Thoracic aorta (tissue), 2 donors: Measurements from ENCODE around the gene ZNF506. TPM values are rescaled to one million over a fixed set of nuclear protein-coding genes. Genes with fewer than 3 reads are reported as not detected.
A peak's percentile ranks its signal among the peaks of the same experiment; 100 is the strongest.
"Not testable (repeated sequence)": the region's sequence is repeated elsewhere in the genome, so short reads cannot be mapped to it uniquely, and the experiment has no call there.

ENCODE experiments used
- ATAC-seq: fragments of 150-250 bp; one replicate; pipeline ENCODE4 v1.8.0; 2017; ENCODE audit warnings: low read depth; ENCODE audit not compliant: insufficient number of reproducible peaks, low FRiP score
- DNase-seq: peaks from one replicate; pipeline ENCODE4 v3.0.0-alpha.2; 2020; ENCODE audit warnings: low spot score
- H3K27ac ChIP-seq, 2 donors: fragments of 200-600 bp; sonication (generic); 1 replicate in 1 of 2; 2 replicates in 1 of 2; pipeline ENCODE4 v1.5.1; 2016; ENCODE audit warnings: mild to moderate bottlenecking in 2 of 2, moderate library complexity in 2 of 2
- H3K27me3 ChIP-seq: fragments of 200-600 bp; sonication (generic); replicated peaks from 2 replicates; pipeline ENCODE4 v1.6.0; 2016; ENCODE audit warnings: mild to moderate bottlenecking; ENCODE audit not compliant: insufficient read depth
- H3K36me3 ChIP-seq: fragments of 200-600 bp; sonication (generic); one replicate; pipeline ENCODE4 v1.5.1; 2016
- H3K4me1 ChIP-seq, 2 donors: fragments of 200-600 bp; sonication (generic); 1 replicate in 1 of 2; 2 replicates in 1 of 2; pipeline versions ENCODE4 v1.5.1 to v1.6.0; 2016; ENCODE audit warnings: low read depth in 2 of 2, mild to moderate bottlenecking in 1 of 2; ENCODE audit not compliant: control insufficient read depth in 1 of 2
- H3K4me3 ChIP-seq: fragments of 200-600 bp; sonication (generic); 2 replicates; pipeline ENCODE4 v1.5.1; 2016; ENCODE audit warnings: mild to moderate bottlenecking
- H3K9me3 ChIP-seq: fragments of 200-600 bp; sonication (generic); 2 replicates; pipeline ENCODE4 v1.5.1; 2016
- CTCF ChIP-seq: fragments of 200-600 bp; sonication (generic); IDR thresholded peaks from one replicate; pipeline ENCODE4 v1.5.1; 2019; ENCODE audit warnings: antibody characterized with exemption
- total RNA-seq, 2 donors: library from RNA; depleted of rRNA; stranded (reverse); fragments of >200 nt; gene quantifications; one replicate each; pipeline versions ENCODE4 v1.1.0 to v1.2.3, GENCODE V29; 2016

The ZNF506 gene
- total RNA-seq, 2 donors from 2014 or later = 55.5 to 66.7 TPM

GRCh38 chr19:19823916-19824315, 2.4 kb upstream of the ZNF506 start:
- Histone ChIP-seq H3K9me3 (peaks cover 9% of the 10 kb centered on the region), H3K4me1 (peaks cover 10 to 11% of the 10 kb centered on the region in 2 donors), H3K27me3 (no peaks in the 10 kb centered on the region), H3K36me3 (no peaks in the 10 kb centered on the region), H3K4me3 (no peak overlapping the region), H3K27ac (no peak overlapping the region)
- DNase-seq (no peak), ATAC-seq (no peak)
- no peak for TF ChIP-seq CTCF

- Histone ChIP-seq H3K27ac (peak overlapping the region; percentile 97 to 98), H3K4me3 (peak overlapping the region; percentile 83), H3K4me1 (peaks cover 18 to 20% of the 10 kb centered on the region in 2 donors)
- not testable (repeated sequence) for DNase-seq, H3K9me3 ChIP-seq, H3K36me3 ChIP-seq, H3K27me3 ChIP-seq, ATAC-seq
Observed at GRCh38 chr19:19821976-19822375, 426 bp upstream of the ZNF506 start.

GRCh38 chr19:19820774-19821320, 703 bp downstream of the ZNF506 start:
- H3K4me3 ChIP-seq = peak overlapping the region; percentile 83
- H3K27ac ChIP-seq = peak overlapping the region; percentile 97 to 98
- H3K36me3 ChIP-seq = no peaks in the 10 kb centered on the region
- no peak for DNase-seq
- no peaks in the 10 kb centered on the region for H3K9me3 ChIP-seq
- H3K4me1 ChIP-seq = peaks cover 25 to 28% of the 10 kb centered on the region in 2 donors
- no peak for TF ChIP-seq CTCF
- no peak for ATAC-seq
- H3K27me3 ChIP-seq = no peaks in the 10 kb centered on the region

- DNase-seq (no peak), ATAC-seq (no peak)
- Histone ChIP-seq H3K4me1 (peaks cover 25 to 30% of the 10 kb centered on the region in 2 donors), H3K9me3 (peaks cover 5% of the 10 kb centered on the region), H3K4me3 (no peak overlapping the region), H3K36me3 (no peaks in the 10 kb centered on the region), H3K27me3 (no peaks in the 10 kb centered on the region), H3K27ac (peak overlapping the region in 1 of 2 donors; percentile 35)
- TF ChIP-seq CTCF = no peak
Observed at GRCh38 chr19:19817357-19817756, 4.2 kb downstream of the ZNF506 start.

GRCh38 chr19:19816679-19817078, 4.9 kb downstream of the ZNF506 start:
- H3K27me3 ChIP-seq = no peaks in the 10 kb centered on the region
- no peak for DNase-seq
- H3K27ac ChIP-seq = peak overlapping the region in 1 of 2 donors; percentile 67
- H3K9me3 ChIP-seq = peaks cover 5% of the 10 kb centered on the region
- peaks cover 22 to 30% of the 10 kb centered on the region in 2 donors for H3K4me1 ChIP-seq
- ATAC-seq = peak; percentile 37
- no peaks in the 10 kb centered on the region for H3K36me3 ChIP-seq
- peak overlapping the region; percentile 49 for H3K4me3 ChIP-seq
- TF ChIP-seq CTCF = no peak

GRCh38 chr19:19811999-19812398, 9.6 kb downstream of the ZNF506 start:
- H3K4me3 ChIP-seq, H3K36me3 ChIP-seq, H3K27ac ChIP-seq, H3K9me3 ChIP-seq, ATAC-seq, H3K27me3 ChIP-seq, DNase-seq: not testable (repeated sequence)
- peaks cover 7 to 10% of the 10 kb centered on the region in 2 donors for H3K4me1 ChIP-seq
